Large intestine (tissue), 3 donors: Measurements from ENCODE around the gene DENND1A. TPM values are rescaled to one million over a fixed set of nuclear protein-coding genes. Genes with fewer than 3 reads are reported as not detected.
"Not testable (repeated sequence)": the region's sequence is repeated elsewhere in the genome, so short reads cannot be mapped to it uniquely, and the experiment has no call there.

Experiments used
- DNase-seq, 2 donors: peaks; one replicate each; pipeline versions ENCODE4 v3.0.0 to v3.0.0-alpha.2; 2013
- H3K27ac ChIP-seq: one replicate; pipeline ENCODE4 v1.5.1; 2013; ENCODE audit warnings: low read length
- H3K27me3 ChIP-seq: 2 replicates; pipeline ENCODE4 v1.6.1; 2013; ENCODE audit warnings: low read length; ENCODE audit not compliant: control insufficient read depth, insufficient read depth
- H3K36me3 ChIP-seq: 2 replicates; pipeline ENCODE4 v1.6.1; 2013; ENCODE audit warnings: low read length; ENCODE audit not compliant: control insufficient read depth, insufficient read depth
- H3K4me1 ChIP-seq: one replicate; pipeline ENCODE4 v1.6.1; 2013; ENCODE audit warnings: low read length; ENCODE audit not compliant: control insufficient read depth, insufficient read depth
- H3K4me3 ChIP-seq: one replicate; pipeline ENCODE4 v1.5.1; 2013; ENCODE audit warnings: low read length
- H3K9me3 ChIP-seq: one replicate; pipeline ENCODE4 v1.6.1; 2013; ENCODE audit warnings: mild to moderate bottlenecking, low read depth, low read length, moderate library complexity; ENCODE audit not compliant: control insufficient read depth
- WGBS: methylation state at CpG from one replicate; pipeline ENCODE4 v1.1.5; 2013; ENCODE audit warnings: low lambda C conversion rate; ENCODE audit not compliant: insufficient coverage; 5-methylcytosine and 5-hydroxymethylcytosine counted together
- polyA plus RNA-seq: library from polyadenylated mRNA; unstranded; fragments of 120-200 nt; gene quantifications from one replicate; pipeline ENCODE4 v1.2.1, GENCODE V29; 2013

DENND1A gene
- polyA plus RNA-seq, 1 donor = 29.7 TPM

- H3K27ac ChIP-seq = no peak overlapping the region
- no peaks in the 10 kb centered on the region for H3K9me3 ChIP-seq
- no peaks in the 10 kb centered on the region for H3K27me3 ChIP-seq
- 100% methylated on average over 1 of the region's 9 CpGs for WGBS
- no peak for DNase-seq
- peaks cover 7% of the 10 kb centered on the region for H3K36me3 ChIP-seq
- H3K4me1 ChIP-seq = no peaks in the 10 kb centered on the region
- no peak overlapping the region for H3K4me3 ChIP-seq
Observed at GRCh38 chr9:123643518-123643917, 286.4 kb downstream of the DENND1A start.

GRCh38 chr9:123642291-123643278 is 287.3 kb downstream of the DENND1A start:
- whole genome bisulfite sequencing = 77% methylated on average over 3 of the region's 12 CpGs
- Histone ChIP-seq H3K27me3 (no peaks in the 10 kb centered on the region), H3K27ac (no peak overlapping the region), H3K9me3 (no peaks in the 10 kb centered on the region), H3K4me1 (peaks cover 1% of the 10 kb centered on the region), H3K4me3 (no peak overlapping the region), H3K36me3 (peaks cover 7% of the 10 kb centered on the region)
- DNase-seq = peak; percentile 36 to 71

GRCh38 chr9:123640792-123641222 is 289.1 kb downstream of the DENND1A start:
- Histone ChIP-seq H3K27ac (no peak overlapping the region), H3K9me3 (no peaks in the 10 kb centered on the region), H3K36me3 (peaks cover 3% of the 10 kb centered on the region), H3K27me3 (no peaks in the 10 kb centered on the region), H3K4me1 (peaks cover 7% of the 10 kb centered on the region), H3K4me3 (no peak overlapping the region)
- WGBS = no CpG with 5 or more reads among the region's 4 CpGs
- no peak for DNase-seq

GRCh38 chr9:123639743-123640142 is 290.2 kb downstream of the DENND1A start:
- no CpG with 5 or more reads among the region's 1 CpG for WGBS
- no peak overlapping the region for H3K27ac ChIP-seq

GRCh38 chr9:123637945-123638634 is 291.8 kb downstream of the DENND1A start:
- Histone ChIP-seq H3K4me1 (peaks cover 7% of the 10 kb centered on the region), H3K36me3 (no peaks in the 10 kb centered on the region), H3K4me3 (peak overlapping the region; percentile 8), H3K27ac (peak overlapping the region; percentile 14), H3K9me3 (no peaks in the 10 kb centered on the region), H3K27me3 (no peaks in the 10 kb centered on the region)
- no CpG with 5 or more reads among the region's 10 CpGs for WGBS
- peak; percentile 32 to 74 for DNase-seq

More at GRCh38 chr9:123639743-123640142, 290.2 kb downstream of the DENND1A start:
- Histone ChIP-seq H3K4me1 (peaks cover 7% of the 10 kb centered on the region), H3K27me3 (no peaks in the 10 kb centered on the region), H3K9me3 (no peaks in the 10 kb centered on the region), H3K4me3 (no peak overlapping the region), H3K36me3 (peaks cover 3% of the 10 kb centered on the region)
- no peak for DNase-seq

- DNase-seq = no peak
- Histone ChIP-seq H3K36me3 (no peaks in the 10 kb centered on the region), H3K4me1 (peaks cover 7% of the 10 kb centered on the region), H3K4me3 (peak overlapping the region; percentile 8), H3K9me3 (no peaks in the 10 kb centered on the region), H3K27me3 (no peaks in the 10 kb centered on the region), H3K27ac (peak overlapping the region; percentile 14)
- no CpG with 5 or more reads among the region's 3 CpGs for WGBS
Observed at GRCh38 chr9:123637606-123637944, 292.4 kb downstream of the DENND1A start.

GRCh38 chr9:123636805-123637204 is 293.1 kb downstream of the DENND1A start:
- not testable (repeated sequence) for DNase-seq, H3K4me1 ChIP-seq, H3K36me3 ChIP-seq, H3K9me3 ChIP-seq, H3K27ac ChIP-seq, H3K4me3 ChIP-seq, H3K27me3 ChIP-seq
- no CpG with 5 or more reads among the region's 10 CpGs for WGBS

- no peak for DNase-seq
- WGBS = no CpG with 5 or more reads among the region's 3 CpGs
- Histone ChIP-seq H3K36me3 (peaks cover 13% of the 10 kb centered on the region), H3K4me3 (no peak overlapping the region), H3K27me3 (no peaks in the 10 kb centered on the region), H3K9me3 (no peaks in the 10 kb centered on the region), H3K27ac (no peak overlapping the region), H3K4me1 (no peaks in the 10 kb centered on the region)
Observed at GRCh38 chr9:123631862-123632261, 298.1 kb downstream of the DENND1A start.

GRCh38 chr9:123630233-123630632 is 299.7 kb downstream of the DENND1A start:
- Histone ChIP-seq H3K9me3 (no peaks in the 10 kb centered on the region), H3K27me3 (no peaks in the 10 kb centered on the region), H3K27ac (no peak overlapping the region), H3K4me3 (no peak overlapping the region), H3K4me1 (no peaks in the 10 kb centered on the region), H3K36me3 (peaks cover 18% of the 10 kb centered on the region)
- no peak for DNase-seq
- WGBS = no CpG with 5 or more reads among the region's 9 CpGs

GRCh38 chr9:123629531-123629930 is 300.4 kb downstream of the DENND1A start:
- Histone ChIP-seq H3K36me3 (peaks cover 19% of the 10 kb centered on the region), H3K9me3 (no peaks in the 10 kb centered on the region), H3K4me3 (no peak overlapping the region), H3K27me3 (no peaks in the 10 kb centered on the region), H3K27ac (no peak overlapping the region), H3K4me1 (no peaks in the 10 kb centered on the region)
- no CpG with 5 or more reads among the region's 3 CpGs for WGBS
- no peak for DNase-seq
